Measurements from ENCODE around the gene LYZL6. TPM values are rescaled to one million over a fixed set of nuclear protein-coding genes. Genes with fewer than 3 reads are reported as not detected.

LYZL6 gene
- total RNA-seq, 1 experiment from 2014 or later, result not detected

- no peaks in the 10 kb centered on the region for H3K9me2 ChIP-seq (ENCODE audit: insufficient read depth)
- intact Hi-C loops (cut with micrococcal nuclease), result loop anchor here (5.0 kb wide), 2 partner anchors 172 to 517 kb away; no protein-coding TSS in a partner anchor
- no peaks in the 10 kb centered on the region for H3K36me3 ChIP-seq (ENCODE audit: control insufficient read depth in 1 of 2, insufficient read depth in 2 of 2, low read length in 2 of 2)
- H3K4me2 ChIP-seq (ENCODE audit: low read length), result no peak overlapping the region
- no TSS peak for BruUV-seq (replicated peaks)
- RAD21 ChIA-PET (ENCODE audit: low non-redundant PET in 1 of 2, low total read pairs in 2 of 2, uncharacterized antibody in 2 of 2, unreplicated experiment in 2 of 2), result no interaction called here
- TF ChIP-seq EGR1 (IDR thresholded peaks at IDR 0.05; ENCODE audit: low read depth) (no peak), ZFX (IDR thresholded peaks at IDR 0.05) (no peak), FOSL1 (IDR thresholded peaks at IDR 0.05; ENCODE audit: low read depth) (no peak), EZH2 (IDR thresholded peaks at IDR 0.05) (no peak)
- POLR2A ChIA-PET, result no interaction called here
- no peak for ATAC-seq
- H3K4me3 ChIP-seq (replicated peaks in 1 of 2; ENCODE audit: low read depth in 1 of 2, low read length in 2 of 2), result no peak overlapping the region
- H4K20me1 ChIP-seq (ENCODE audit: insufficient read depth), result no peaks in the 10 kb centered on the region
- no peak overlapping the region for H3K27ac ChIP-seq (ENCODE audit: low read depth, low read length)
- no peaks in the 10 kb centered on the region for H3K9me3 ChIP-seq (ENCODE audit: control insufficient read depth in 1 of 2, insufficient read depth in 1 of 2, low read depth in 1 of 2, low read length in 2 of 2)
- no peaks in the 10 kb centered on the region for H3K27me3 ChIP-seq (ENCODE audit: insufficient read depth, low read length)
- no peak overlapping the region for H2AFZ ChIP-seq (ENCODE audit: low read depth, low read length, poor library complexity, severe bottlenecking)
- H3K9ac ChIP-seq (ENCODE audit: low read length), result no peak overlapping the region
- CTCF ChIA-PET, result interaction anchor here (1.3 to 1.5 kb wide), 2 partner anchors 11 to 184 kb away, joined by 4 to 5 read pairs; no protein-coding TSS in a partner anchor
- no peak for DNase-seq (ENCODE audit: low read depth, low spot score)
- no peaks in the 10 kb centered on the region for H3K4me1 ChIP-seq (ENCODE audit: control insufficient read depth in 1 of 2, insufficient read depth in 2 of 2, low read length in 2 of 2)
- no peaks in the 10 kb centered on the region for H3K79me2 ChIP-seq (ENCODE audit: insufficient read depth, low read length)
Observed at GRCh38 chr17:35965272-35965671, 21.8 kb upstream of the LYZL6 start.

- no peaks in the 10 kb centered on the region for H4K20me1 ChIP-seq (ENCODE audit: insufficient read depth)
- intact Hi-C loops (cut with micrococcal nuclease), result no loop called here
- no peak overlapping the region for H3K4me2 ChIP-seq (ENCODE audit: low read length)
- ChIA-PET CTCF (no interaction called here), RAD21 (ENCODE audit: low non-redundant PET in 1 of 2, low total read pairs in 2 of 2, uncharacterized antibody in 2 of 2, unreplicated experiment in 2 of 2) (no interaction called here), POLR2A (interaction anchor here (0.6 kb wide), 1 partner anchor 12 kb away, joined by 3 read pairs; no protein-coding TSS in a partner anchor)
- no peak overlapping the region for H3K9ac ChIP-seq (ENCODE audit: low read length)
- no peaks in the 10 kb centered on the region for H3K79me2 ChIP-seq (ENCODE audit: insufficient read depth, low read length)
- no peak overlapping the region for H3K4me3 ChIP-seq (replicated peaks in 1 of 2; ENCODE audit: low read depth in 1 of 2, low read length in 2 of 2)
- H3K9me2 ChIP-seq (ENCODE audit: insufficient read depth), result no peaks in the 10 kb centered on the region
- DNase-seq (ENCODE audit: low read depth, low spot score) (no peak), ATAC-seq (no peak)
- no peaks in the 10 kb centered on the region for H3K27me3 ChIP-seq (ENCODE audit: insufficient read depth, low read length)
- no TSS peak for BruUV-seq (replicated peaks)
- H2AFZ ChIP-seq (ENCODE audit: low read depth, low read length, poor library complexity, severe bottlenecking), result no peak overlapping the region
- H3K4me1 ChIP-seq (ENCODE audit: control insufficient read depth in 1 of 2, insufficient read depth in 2 of 2, low read length in 2 of 2), result no peaks in the 10 kb centered on the region
- no peak overlapping the region for H3K27ac ChIP-seq (ENCODE audit: low read depth, low read length)
- H3K36me3 ChIP-seq (ENCODE audit: control insufficient read depth in 1 of 2, insufficient read depth in 2 of 2, low read length in 2 of 2), result no peaks in the 10 kb centered on the region
- TF ChIP-seq REST (IDR thresholded peaks at IDR 0.05; ENCODE audit: low read depth), result no peak
- TF ChIP-seq ATF3 (IDR thresholded peaks at IDR 0.05), result no peak
- TF ChIP-seq FOSL1 (IDR thresholded peaks at IDR 0.05; ENCODE audit: low read depth), result no peak
- no peak for TF ChIP-seq RAD21 (IDR thresholded peaks at IDR 0.05; ENCODE audit: low read depth)
- no peak for TF ChIP-seq JUND (IDR thresholded peaks at IDR 0.05)
- no peak for TF ChIP-seq POLR2A (IDR thresholded peaks at IDR 0.05; ENCODE audit: borderline replicate concordance, extremely low read depth, insufficient read depth, insufficient read length)
- no peak for TF ChIP-seq EZH2phosphoT487 (IDR thresholded peaks at IDR 0.05; ENCODE audit: borderline replicate concordance)
- TF ChIP-seq EZH2 (IDR thresholded peaks at IDR 0.05), result no peak
- no peak for TF ChIP-seq SP1 (IDR thresholded peaks at IDR 0.05; ENCODE audit: low read depth)
- no peaks in the 10 kb centered on the region for H3K9me3 ChIP-seq (ENCODE audit: control insufficient read depth in 1 of 2, insufficient read depth in 1 of 2, low read depth in 1 of 2, low read length in 2 of 2)
Observed at GRCh38 chr17:35963663-35964062, 20.1 kb upstream of the LYZL6 start.
